Effector memory CD8-positive, alpha-beta T cell (primary cell): ENCODE data around the gene GPD2.
A peak's percentile ranks its signal among the peaks of the same experiment; 100 is the strongest.

Experiments
- ATAC-seq: fragments of 150-1000 bp; cut with Tn5 transposase; replicated peaks from 2 replicates; pipeline ENCODE4 v1.10.0; 2021; ENCODE audit warnings: mild to moderate bottlenecking, moderate library complexity
- DNase-seq, 3 experiments: peaks; one replicate each; pipeline ENCODE4 v3.0.0; 2021
- H3K27ac Mint-ChIP-seq, 2 donors: one replicate each; pipeline ENCODE4 v1.8.0; 2022; ENCODE audit warnings: mild to moderate bottlenecking in 2 of 2, mixed read lengths in 2 of 2, moderate library complexity in 2 of 2
- H3K27me3 Mint-ChIP-seq, 2 donors: one replicate each; pipeline ENCODE4 v1.8.0; 2022; ENCODE audit warnings: mixed read lengths in 2 of 2
- H3K36me3 Mint-ChIP-seq: one replicate; pipeline ENCODE4 v1.8.0; 2022; ENCODE audit warnings: mild to moderate bottlenecking, moderate library complexity, mixed read lengths; ENCODE audit not compliant: insufficient read depth
- H3K4me1 Mint-ChIP-seq, 2 donors: one replicate each; pipeline ENCODE4 v1.8.0; 2022; ENCODE audit warnings: low read depth in 2 of 2, mixed read lengths in 2 of 2
- H3K4me3 Mint-ChIP-seq, 2 donors: one replicate each; pipeline ENCODE4 v1.8.0; 2022; ENCODE audit warnings: mild to moderate bottlenecking in 2 of 2, mixed read lengths in 2 of 2, moderate library complexity in 2 of 2
- H3K9me3 Mint-ChIP-seq, 2 donors: one replicate each; pipeline ENCODE4 v1.8.0; 2022; ENCODE audit warnings: mixed read lengths in 2 of 2

GPD2 gene

GRCh38 chr2:156538083-156538504 lies 101.9 kb downstream of the GPD2 start:
- Mint-ChIP-seq H3K27ac (no peak overlapping the region), H3K4me3 (no peak overlapping the region), H3K9me3 (no peaks in the 10 kb centered on the region), H3K4me1 (peaks cover 15 to 19% of the 10 kb centered on the region in 2 donors), H3K36me3 (peaks cover 3% of the 10 kb centered on the region), H3K27me3 (no peaks in the 10 kb centered on the region)
- ATAC-seq, result no peak
- DNase-seq, result no peak

- peak overlapping the region in 1 of 2 donors; percentile 82 for H3K27ac Mint-ChIP-seq
- DNase-seq (no peak), ATAC-seq (no peak)
- H3K27me3 Mint-ChIP-seq, result no peaks in the 10 kb centered on the region
- no peaks in the 10 kb centered on the region for H3K9me3 Mint-ChIP-seq
- peaks cover 8% of the 10 kb centered on the region in 2 donors for H3K4me1 Mint-ChIP-seq
- H3K36me3 Mint-ChIP-seq, result no peaks in the 10 kb centered on the region
- H3K4me3 Mint-ChIP-seq, result no peak overlapping the region
Measured at GRCh38 chr2:156539086-156539860, 103.1 kb downstream of the GPD2 start.

- H3K4me1 Mint-ChIP-seq, result peaks cover 7 to 11% of the 10 kb centered on the region in 2 donors
- no peak overlapping the region for H3K4me3 Mint-ChIP-seq
- no peaks in the 10 kb centered on the region for H3K9me3 Mint-ChIP-seq
- no peaks in the 10 kb centered on the region for H3K36me3 Mint-ChIP-seq
- DNase-seq (no peak), ATAC-seq (no peak)
- peak overlapping the region in 1 of 2 donors; percentile 82 for H3K27ac Mint-ChIP-seq
- H3K27me3 Mint-ChIP-seq, result no peaks in the 10 kb centered on the region
Measured at GRCh38 chr2:156540706-156541105, 104.5 kb downstream of the GPD2 start.

- no peak for DNase-seq
- Mint-ChIP-seq H3K9me3 (no peaks in the 10 kb centered on the region), H3K36me3 (no peaks in the 10 kb centered on the region), H3K4me3 (no peak overlapping the region), H3K27ac (peak overlapping the region in 1 of 2 donors; percentile 14), H3K27me3 (no peaks in the 10 kb centered on the region), H3K4me1 (peaks cover 7 to 11% of the 10 kb centered on the region in 2 donors)
- no peak for ATAC-seq
Measured at GRCh38 chr2:156541229-156541628, 105.0 kb downstream of the GPD2 start.

- peak overlapping the region in 1 of 2 donors; percentile 14 for H3K27ac Mint-ChIP-seq
- H3K36me3 Mint-ChIP-seq, result no peaks in the 10 kb centered on the region
- H3K4me1 Mint-ChIP-seq, result peaks cover 3 to 11% of the 10 kb centered on the region in 2 donors
- no peaks in the 10 kb centered on the region for H3K27me3 Mint-ChIP-seq
- no peaks in the 10 kb centered on the region for H3K9me3 Mint-ChIP-seq
- H3K4me3 Mint-ChIP-seq, result no peak overlapping the region
- DNase-seq (no peak), ATAC-seq (no peak)
Measured at GRCh38 chr2:156541706-156542105, 105.5 kb downstream of the GPD2 start.

- Mint-ChIP-seq H3K36me3 (peaks cover 3% of the 10 kb centered on the region), H3K4me1 (peaks cover 0 to 3% of the 10 kb centered on the region in 2 donors), H3K4me3 (no peak overlapping the region), H3K27ac (peak overlapping the region in 1 of 2 donors; percentile 11), H3K9me3 (no peaks in the 10 kb centered on the region), H3K27me3 (no peaks in the 10 kb centered on the region)
- ATAC-seq (no peak), DNase-seq (no peak)
Measured at GRCh38 chr2:156548413-156548812, 112.2 kb downstream of the GPD2 start.

- Mint-ChIP-seq H3K4me3 (no peak overlapping the region), H3K4me1 (peaks cover 0 to 3% of the 10 kb centered on the region in 2 donors), H3K9me3 (no peaks in the 10 kb centered on the region), H3K27ac (no peak overlapping the region), H3K27me3 (no peaks in the 10 kb centered on the region), H3K36me3 (peaks cover 12% of the 10 kb centered on the region)
- ATAC-seq (no peak), DNase-seq (no peak)
Measured at GRCh38 chr2:156553714-156554442, 117.7 kb downstream of the GPD2 start.

GRCh38 chr2:156561326-156561725 lies 125.1 kb downstream of the GPD2 start:
- no peaks in the 10 kb centered on the region for H3K9me3 Mint-ChIP-seq
- ATAC-seq, result no peak
- H3K4me1 Mint-ChIP-seq, result peaks cover 2 to 16% of the 10 kb centered on the region in 2 donors

GRCh38 chr2:156562124-156562523 lies 125.9 kb downstream of the GPD2 start:
- no peak overlapping the region for H3K4me3 Mint-ChIP-seq
- no peak for DNase-seq
- H3K4me1 Mint-ChIP-seq, result peaks cover 6 to 24% of the 10 kb centered on the region in 2 donors
- H3K27ac Mint-ChIP-seq, result no peak overlapping the region
- no peaks in the 10 kb centered on the region for H3K27me3 Mint-ChIP-seq
- H3K36me3 Mint-ChIP-seq, result peaks cover 12% of the 10 kb centered on the region
- no peak for ATAC-seq
- H3K9me3 Mint-ChIP-seq, result no peaks in the 10 kb centered on the region

More at GRCh38 chr2:156561326-156561725, 125.1 kb downstream of the GPD2 start:
- Mint-ChIP-seq H3K4me3 (no peak overlapping the region), H3K27ac (no peak overlapping the region), H3K36me3 (peaks cover 12% of the 10 kb centered on the region), H3K27me3 (no peaks in the 10 kb centered on the region)
- no peak for DNase-seq

- no peak overlapping the region for H3K27ac Mint-ChIP-seq
- DNase-seq, result no peak
- no peak overlapping the region for H3K4me3 Mint-ChIP-seq
- peaks cover 4% of the 10 kb centered on the region for H3K36me3 Mint-ChIP-seq
- H3K9me3 Mint-ChIP-seq, result no peaks in the 10 kb centered on the region
- peaks cover 6 to 23% of the 10 kb centered on the region in 2 donors for H3K4me1 Mint-ChIP-seq
- ATAC-seq, result no peak
- H3K27me3 Mint-ChIP-seq, result no peaks in the 10 kb centered on the region
Measured at GRCh38 chr2:156563994-156564753, 128.0 kb downstream of the GPD2 start.

GRCh38 chr2:156565066-156565710 lies 129.0 kb downstream of the GPD2 start:
- DNase-seq, result no peak
- Mint-ChIP-seq H3K4me1 (peaks cover 6 to 23% of the 10 kb centered on the region in 2 donors), H3K27me3 (no peaks in the 10 kb centered on the region), H3K4me3 (no peak overlapping the region), H3K9me3 (no peaks in the 10 kb centered on the region), H3K36me3 (peaks cover 4% of the 10 kb centered on the region), H3K27ac (no peak overlapping the region)
- ATAC-seq, result no peak

GRCh38 chr2:156573710-156574109 lies 137.5 kb downstream of the GPD2 start:
- no peaks in the 10 kb centered on the region for H3K9me3 Mint-ChIP-seq
- H3K4me3 Mint-ChIP-seq, result no peak overlapping the region
- H3K36me3 Mint-ChIP-seq, result peaks cover 11% of the 10 kb centered on the region
- peak overlapping the region in 1 of 2 donors; percentile 32 for H3K27ac Mint-ChIP-seq
- H3K4me1 Mint-ChIP-seq, result peaks cover 1 to 7% of the 10 kb centered on the region in 2 donors
- no peak for ATAC-seq
- no peak for DNase-seq
- H3K27me3 Mint-ChIP-seq, result no peaks in the 10 kb centered on the region

GRCh38 chr2:156574112-156574511 lies 137.9 kb downstream of the GPD2 start:
- no peak for ATAC-seq
- Mint-ChIP-seq H3K4me1 (peaks cover 1 to 7% of the 10 kb centered on the region in 2 donors), H3K9me3 (no peaks in the 10 kb centered on the region), H3K27me3 (no peaks in the 10 kb centered on the region), H3K4me3 (no peak overlapping the region), H3K27ac (peak overlapping the region in 1 of 2 donors; percentile 32), H3K36me3 (peaks cover 9% of the 10 kb centered on the region)
- no peak for DNase-seq
